ENCODE measurements around the gene SRGAP2C. TPM values are rescaled to one million over a fixed set of nuclear protein-coding genes. Genes with fewer than 3 reads are reported as not detected.
"Not testable (repeated sequence)": the region's sequence is repeated elsewhere in the genome, so short reads cannot be mapped to it uniquely, and the experiment has no call there.

Gene SRGAP2C
- total RNA-seq, 1 donor from 2014 or later, result 23.8 TPM

- H3K4me1 ChIP-seq; H3K27me3 ChIP-seq; H3K36me3 ChIP-seq; H3K9me3 ChIP-seq; intact Hi-C loops (cut with DNase I); H3K27ac ChIP-seq; H3K4me3 ChIP-seq; DNase-seq (ENCODE audit: extremely low spot score in 2 of 2): not testable (repeated sequence)
Observed at GRCh38 chr1:121224714-121225113, 39.9 kb downstream of the SRGAP2C start.

- H3K27ac ChIP-seq; H3K4me3 ChIP-seq; H3K9me3 ChIP-seq; H3K36me3 ChIP-seq; H3K27me3 ChIP-seq; intact Hi-C loops (cut with DNase I); H3K4me1 ChIP-seq; DNase-seq (ENCODE audit: extremely low spot score in 2 of 2): not testable (repeated sequence)
Observed at GRCh38 chr1:121226295-121226904, 41.6 kb downstream of the SRGAP2C start.

- H3K27ac ChIP-seq; H3K27me3 ChIP-seq; H3K9me3 ChIP-seq; H3K4me3 ChIP-seq; intact Hi-C loops (cut with DNase I); H3K36me3 ChIP-seq; H3K4me1 ChIP-seq; DNase-seq (ENCODE audit: extremely low spot score in 2 of 2): not testable (repeated sequence)
Observed at GRCh38 chr1:121226925-121227324, 42.1 kb downstream of the SRGAP2C start.

GRCh38 chr1:121227544-121228330, 43.0 kb downstream of the SRGAP2C start:
- H3K36me3 ChIP-seq; H3K27me3 ChIP-seq; H3K4me3 ChIP-seq; DNase-seq (ENCODE audit: extremely low spot score in 2 of 2); H3K9me3 ChIP-seq; H3K4me1 ChIP-seq; H3K27ac ChIP-seq; intact Hi-C loops (cut with DNase I): not testable (repeated sequence)

- DNase-seq (ENCODE audit: extremely low spot score in 2 of 2); H3K4me3 ChIP-seq; intact Hi-C loops (cut with DNase I); H3K36me3 ChIP-seq; H3K4me1 ChIP-seq; H3K27me3 ChIP-seq; H3K9me3 ChIP-seq; H3K27ac ChIP-seq: not testable (repeated sequence)
Observed at GRCh38 chr1:121230636-121231035, 45.9 kb downstream of the SRGAP2C start.

GRCh38 chr1:121232445-121233125, 47.8 kb downstream of the SRGAP2C start:
- H3K27me3 ChIP-seq; H3K27ac ChIP-seq; intact Hi-C loops (cut with DNase I); H3K4me3 ChIP-seq; H3K9me3 ChIP-seq; H3K36me3 ChIP-seq; H3K4me1 ChIP-seq; DNase-seq (ENCODE audit: extremely low spot score in 2 of 2): not testable (repeated sequence)

- H3K9me3 ChIP-seq; intact Hi-C loops (cut with DNase I); DNase-seq (ENCODE audit: extremely low spot score in 2 of 2); H3K4me3 ChIP-seq; H3K27me3 ChIP-seq; H3K36me3 ChIP-seq; H3K27ac ChIP-seq; H3K4me1 ChIP-seq: not testable (repeated sequence)
Observed at GRCh38 chr1:121234090-121234759, 49.5 kb downstream of the SRGAP2C start.

- H3K4me3 ChIP-seq; H3K4me1 ChIP-seq; H3K27ac ChIP-seq; H3K9me3 ChIP-seq; DNase-seq (ENCODE audit: extremely low spot score in 2 of 2); H3K36me3 ChIP-seq; H3K27me3 ChIP-seq; intact Hi-C loops (cut with DNase I): not testable (repeated sequence)
Observed at GRCh38 chr1:121238384-121238783, 53.6 kb downstream of the SRGAP2C start.

GRCh38 chr1:121243913-121244312, 59.1 kb downstream of the SRGAP2C start:
- intact Hi-C loops (cut with DNase I); H3K36me3 ChIP-seq; H3K9me3 ChIP-seq; H3K4me3 ChIP-seq; H3K27me3 ChIP-seq; DNase-seq (ENCODE audit: extremely low spot score in 2 of 2); H3K27ac ChIP-seq; H3K4me1 ChIP-seq: not testable (repeated sequence)

GRCh38 chr1:121246399-121246798, 61.6 kb downstream of the SRGAP2C start:
- H3K4me1 ChIP-seq; DNase-seq (ENCODE audit: extremely low spot score in 2 of 2); H3K27me3 ChIP-seq; intact Hi-C loops (cut with DNase I); H3K36me3 ChIP-seq; H3K9me3 ChIP-seq; H3K4me3 ChIP-seq; H3K27ac ChIP-seq: not testable (repeated sequence)

- intact Hi-C loops (cut with DNase I); H3K4me3 ChIP-seq; H3K9me3 ChIP-seq; H3K27ac ChIP-seq; H3K27me3 ChIP-seq; H3K4me1 ChIP-seq; H3K36me3 ChIP-seq; DNase-seq (ENCODE audit: extremely low spot score in 2 of 2): not testable (repeated sequence)
Observed at GRCh38 chr1:121252656-121253055, 67.9 kb downstream of the SRGAP2C start.

- intact Hi-C loops (cut with DNase I); H3K9me3 ChIP-seq: not testable (repeated sequence)
Observed at GRCh38 chr1:121254618-121255017, 69.8 kb downstream of the SRGAP2C start.

GRCh38 chr1:121257632-121258031, 72.9 kb downstream of the SRGAP2C start:
- intact Hi-C loops (cut with DNase I); DNase-seq (ENCODE audit: extremely low spot score in 2 of 2); H3K4me1 ChIP-seq; H3K27ac ChIP-seq; H3K36me3 ChIP-seq; H3K9me3 ChIP-seq; H3K27me3 ChIP-seq; H3K4me3 ChIP-seq: not testable (repeated sequence)

More at GRCh38 chr1:121254618-121255017, 69.8 kb downstream of the SRGAP2C start:
- not testable (repeated sequence) for H3K36me3 ChIP-seq; H3K27me3 ChIP-seq; H3K4me3 ChIP-seq; H3K27ac ChIP-seq; DNase-seq (ENCODE audit: extremely low spot score in 2 of 2); H3K4me1 ChIP-seq

Measured in vagina (tissue), 2 donors.